BE2C (cell line): ENCODE measurements around the gene ZNF92.
"Not testable (repeated sequence)": the region's sequence is repeated elsewhere in the genome, so short reads cannot be mapped to it uniquely, and the experiment has no call there.

Experiments
- DNase-seq: peaks from one replicate; pipeline ENCODE4 v3.0.0-alpha.2; 2020
- H3K27me3 ChIP-seq: fragments of 250-450 bp; sonication (Bioruptor Pico); 2 replicates; pipeline ENCODE4 v1.5.1; 2020; ENCODE audit warnings: mild to moderate bottlenecking
- H3K36me3 ChIP-seq: fragments of 250-450 bp; sonication (Bioruptor Pico); 2 replicates; pipeline ENCODE4 v1.5.1; 2020; ENCODE audit warnings: mild to moderate bottlenecking
- H3K4me1 ChIP-seq: fragments of 250-450 bp; sonication (Bioruptor Pico); 2 replicates; pipeline ENCODE4 v1.5.1; 2020
- H3K4me3 ChIP-seq: 2 replicates; pipeline ENCODE4 v1.5.1; 2011; ENCODE audit warnings: low read depth, low read length
- H3K9me3 ChIP-seq: fragments of 250-450 bp; sonication (Bioruptor Pico); 2 replicates; pipeline ENCODE4 v1.5.1; 2020
- CTCF ChIP-seq: IDR thresholded peaks from 2 replicates; pipeline ENCODE4 v1.5.1; 2012; ENCODE audit warnings: mild to moderate bottlenecking, low read depth, low read length

The ZNF92 gene

GRCh38 chr7:65411249-65411648 is 37.6 kb downstream of the ZNF92 start:
- Histone ChIP-seq H3K4me3 (no peak overlapping the region), H3K27me3 (no peaks in the 10 kb centered on the region), H3K4me1 (no peaks in the 10 kb centered on the region), H3K9me3 (no peaks in the 10 kb centered on the region), H3K36me3 (no peaks in the 10 kb centered on the region)
- no peak for TF ChIP-seq CTCF
- DNase-seq: no peak

- Histone ChIP-seq H3K9me3 (no peaks in the 10 kb centered on the region), H3K4me1 (no peaks in the 10 kb centered on the region), H3K36me3 (no peaks in the 10 kb centered on the region), H3K4me3 (no peak overlapping the region), H3K27me3 (no peaks in the 10 kb centered on the region)
- no peak for DNase-seq
- TF ChIP-seq CTCF: no peak
Measured at GRCh38 chr7:65422670-65423069, 49.0 kb downstream of the ZNF92 start.

GRCh38 chr7:65423286-65423685 is 49.6 kb downstream of the ZNF92 start:
- DNase-seq, H3K4me3 ChIP-seq, H3K9me3 ChIP-seq, H3K4me1 ChIP-seq, H3K36me3 ChIP-seq, H3K27me3 ChIP-seq: not testable (repeated sequence)

GRCh38 chr7:65429642-65430343 is 56.1 kb downstream of the ZNF92 start:
- no peak overlapping the region for H3K4me3 ChIP-seq
- no peak for TF ChIP-seq CTCF
- H3K9me3 ChIP-seq: no peaks in the 10 kb centered on the region; the same call in 1 of the 2 replicates
- no peaks in the 10 kb centered on the region for H3K4me1 ChIP-seq
- no peaks in the 10 kb centered on the region for H3K36me3 ChIP-seq
- no peak for DNase-seq
- no peaks in the 10 kb centered on the region for H3K27me3 ChIP-seq

GRCh38 chr7:65430344-65431186 is 56.9 kb downstream of the ZNF92 start:
- no peaks in the 10 kb centered on the region for H3K36me3 ChIP-seq
- TF ChIP-seq CTCF: no peak
- H3K4me1 ChIP-seq: no peaks in the 10 kb centered on the region
- no peaks in the 10 kb centered on the region; the same call in 1 of the 2 replicates for H3K9me3 ChIP-seq
- no peak for DNase-seq
- no peaks in the 10 kb centered on the region for H3K27me3 ChIP-seq
- H3K4me3 ChIP-seq: no peak overlapping the region

- DNase-seq: no peak
- H3K4me1 ChIP-seq: no peaks in the 10 kb centered on the region
- H3K36me3 ChIP-seq: no peaks in the 10 kb centered on the region
- H3K4me3 ChIP-seq: no peak overlapping the region
- H3K27me3 ChIP-seq: no peaks in the 10 kb centered on the region
- TF ChIP-seq CTCF: no peak
- H3K9me3 ChIP-seq: no peaks in the 10 kb centered on the region; the same call in 1 of the 2 replicates
Measured at GRCh38 chr7:65434307-65434706, 60.7 kb downstream of the ZNF92 start.
